SK-N-SH (cell line): ENCODE results near the gene HAGHL. TPM values are rescaled to one million over a fixed set of nuclear protein-coding genes. Genes with fewer than 3 reads are reported as not detected.
A peak's percentile ranks its signal among the peaks of the same experiment; 100 is the strongest.
"Not testable (repeated sequence)": the region's sequence is repeated elsewhere in the genome, so short reads cannot be mapped to it uniquely, and the experiment has no call there.

Source experiments
- CTCF ChIA-PET: fragments of 300-600, 350-600 bp; formaldehyde crosslinking; extraction: SDS; loops from one replicate; lab custom pipeline; 2021; lab: Yijun Ruan, JAX
- POLR2A ChIA-PET: fragments of 350-600 bp; sonication (Branson Sonifier 250); formaldehyde crosslinking; extraction: SDS; loops from one replicate; lab custom pipeline; 2020; ENCODE audit warnings: antibody characterized with exemption, inconsistent platforms; lab: Yijun Ruan, JAX
- DNase-seq: peaks from one replicate; pipeline ENCODE4 v3.0.0; 2012
- H2AFZ ChIP-seq: fragments of 200-600 bp; sonication (generic); 2 replicates; pipeline ENCODE4 v1.8.1; 2016; ENCODE audit warnings: antibody characterized with exemption, mild to moderate bottlenecking, low read depth
- H3F3A ChIP-seq: fragments of 200-600 bp; sonication (generic); replicated peaks from 2 replicates; pipeline ENCODE3; 2016; ENCODE audit warnings: antibody characterized with exemption, mild to moderate bottlenecking; ENCODE audit not compliant: insufficient read depth
- H3K27ac ChIP-seq, 2 experiments: fragments of 200-500 bp in 1 of 2; fragments of 200-600 bp in 1 of 2; sonication (Bioruptor generic) in 1 of 2; sonication (generic), shearing (Covaris generic) in 1 of 2; 2 replicates each; pipeline versions ENCODE4 v1.5.1 to v1.6.1; 2014 to 2016; ENCODE audit warnings: low read depth in 2 of 2, inconsistent platforms in 1 of 2, low read length in 1 of 2, mild to moderate bottlenecking in 1 of 2, mixed read lengths in 1 of 2
- H3K27me3 ChIP-seq: fragments of 200-600 bp; sonication (generic), shearing (Covaris generic); 2 replicates; pipeline ENCODE4 v1.6.1; 2016; ENCODE audit warnings: mixed run types; ENCODE audit not compliant: insufficient read depth
- H3K36me3 ChIP-seq, 2 experiments: fragments of 200-500 bp in 1 of 2; fragments of 200-600 bp in 1 of 2; sonication (Bioruptor generic) in 1 of 2; sonication (generic) in 1 of 2; replicated peaks in 1 of 2; 2 replicates each; pipeline versions ENCODE3 to v1.5.1; 2014 to 2016; ENCODE audit warnings: low read length in 1 of 2, mild to moderate bottlenecking in 1 of 2; ENCODE audit not compliant: insufficient read depth in 2 of 2, control insufficient read depth in 1 of 2
- H3K4me1 ChIP-seq, 2 experiments: fragments of 200-500 bp in 1 of 2; fragments of 200-600 bp in 1 of 2; sonication (Bioruptor generic) in 1 of 2; sonication (generic), shearing (Covaris generic) in 1 of 2; 2 replicates each; pipeline versions ENCODE4 v1.5.1 to v1.6.1; 2014 to 2016; ENCODE audit warnings: low read depth in 1 of 2, low read length in 1 of 2, mixed run types in 1 of 2; ENCODE audit not compliant: insufficient read depth in 2 of 2, control insufficient read depth in 1 of 2
- H3K4me2 ChIP-seq: fragments of 200-600 bp; sonication (generic), shearing (Covaris generic); 2 replicates; pipeline ENCODE4 v1.6.1; 2017; ENCODE audit warnings: mixed run types
- H3K4me3 ChIP-seq, 2 experiments: fragments of 200-500 bp in 1 of 2; fragments of 200-600 bp in 1 of 2; sonication (Bioruptor generic) in 1 of 2; sonication (generic), shearing (Covaris generic) in 1 of 2; 2 replicates each; pipeline versions ENCODE4 v1.5.1 to v1.8.1; 2014 to 2016; ENCODE audit warnings: low read depth in 2 of 2, inconsistent platforms in 1 of 2, low read length in 1 of 2, mild to moderate bottlenecking in 1 of 2, mixed read lengths in 1 of 2, moderate library complexity in 1 of 2
- H3K79me2 ChIP-seq: fragments of 200-600 bp; sonication (generic); 2 replicates; pipeline ENCODE4 v1.8.1; 2017; ENCODE audit warnings: mild to moderate bottlenecking; ENCODE audit not compliant: insufficient read depth
- H3K9ac ChIP-seq: fragments of 200-600 bp; sonication (generic); 2 replicates; pipeline ENCODE4 v1.6.1; 2017; ENCODE audit warnings: mixed run types
- H3K9me2 ChIP-seq: fragments of 200-600 bp; sonication (generic); 2 replicates; pipeline ENCODE4 v1.6.1; 2017; ENCODE audit warnings: mixed run types
- H3K9me3 ChIP-seq: fragments of 200-600 bp; sonication (generic); 2 replicates; pipeline ENCODE4 v1.6.1; 2017; ENCODE audit warnings: mixed run types, mild to moderate bottlenecking, moderate library complexity
- H4K20me1 ChIP-seq: fragments of 200-600 bp; sonication (generic); 2 replicates; pipeline ENCODE4 v1.6.1; 2017; ENCODE audit warnings: mild to moderate bottlenecking, mixed run types; ENCODE audit not compliant: insufficient read depth
- CHD2 ChIP-seq: fragments of 150-350 bp; IDR thresholded peaks from 2 replicates; pipeline ENCODE4 v1.6.1; 2018; ENCODE audit warnings: low read length; ENCODE audit not compliant: partially characterized antibody
- FOXJ3 ChIP-seq: sonication (generic); formaldehyde crosslinking; IDR thresholded peaks from 2 replicates; pipeline ENCODE4 v1.5.1; 2020; ENCODE audit warnings: mild to moderate bottlenecking, missing genetic modification reagents
- GABPA ChIP-seq: IDR thresholded peaks from 2 replicates; pipeline ENCODE4 v1.4.0; 2012; ENCODE audit warnings: low read depth, mild to moderate bottlenecking
- GATA2 ChIP-seq: sonication (generic); formaldehyde crosslinking; IDR thresholded peaks from 2 replicates; pipeline ENCODE4 v1.5.0; 2020; ENCODE audit warnings: mild to moderate bottlenecking, missing genetic modification reagents
- JUND ChIP-seq: IDR thresholded peaks from 2 replicates; pipeline ENCODE4 v1.4.0; 2012
- MEF2A ChIP-seq: IDR thresholded peaks from 2 replicates; pipeline ENCODE4 v1.4.0; 2012; ENCODE audit warnings: low read depth, borderline replicate concordance
- MXI1 ChIP-seq: IDR thresholded peaks from 2 replicates; pipeline ENCODE4 v1.6.1; 2012; ENCODE audit warnings: mild to moderate bottlenecking, low read depth, low read length, improper control_type of control experiment
- NFIC ChIP-seq: IDR thresholded peaks from 2 replicates; pipeline ENCODE4 v1.4.0; 2012; ENCODE audit warnings: borderline replicate concordance
- RFX5 ChIP-seq: IDR thresholded peaks from 2 replicates; pipeline ENCODE4 v1.6.1; 2012; ENCODE audit warnings: mild to moderate bottlenecking, improper control_type of control experiment, low read length
- SIN3A ChIP-seq: IDR thresholded peaks from 2 replicates; pipeline ENCODE4 v1.6.1; 2012; ENCODE audit warnings: low read depth, mild to moderate bottlenecking, low read length, moderate library complexity, borderline replicate concordance
- TCF12 ChIP-seq: IDR thresholded peaks from 2 replicates; pipeline ENCODE4 v1.4.0; 2012
- TEAD4 ChIP-seq: IDR thresholded peaks from 2 replicates; pipeline ENCODE4 v1.4.0; 2012; ENCODE audit warnings: mild to moderate bottlenecking, borderline replicate concordance; ENCODE audit not compliant: insufficient read depth
- WGBS: methylation state at CpG from one replicate; pipeline ENCODE4 v1.1.6; 2017; ENCODE audit warnings: low lambda C conversion rate; 5-methylcytosine and 5-hydroxymethylcytosine counted together
- polyA plus RNA-seq, 3 experiments: library from polyadenylated mRNA; depleted of rRNA; stranded (reverse); fragments of >200 nt; gene quantifications; 2 replicates each; pipeline ENCODE4 v1.2.3, GENCODE V29; 2012
- TF ChIP-seq, protein P1 (sequence below): fragments of 150-350 bp; IDR thresholded peaks from 2 replicates; pipeline ENCODE4 v1.6.1; 2017; ENCODE audit warnings: antibody characterized with exemption, low read length, low read depth, borderline replicate concordance
- TF ChIP-seq, protein P2 (sequence below): IDR thresholded peaks from 2 replicates; pipeline ENCODE4 v1.4.0; 2012; ENCODE audit warnings: low read depth, borderline replicate concordance
- TF ChIP-seq, protein P3 (sequence below): fragments of 150-350 bp; IDR thresholded peaks from 2 replicates; pipeline ENCODE4 v1.6.1; 2016; ENCODE audit warnings: mild to moderate bottlenecking, low read depth, low read length

The HAGHL gene
- polyA plus RNA-seq, 1 of the 3 experiments (the other 2 are of a cell fraction): 65.5 TPM

DNA sequence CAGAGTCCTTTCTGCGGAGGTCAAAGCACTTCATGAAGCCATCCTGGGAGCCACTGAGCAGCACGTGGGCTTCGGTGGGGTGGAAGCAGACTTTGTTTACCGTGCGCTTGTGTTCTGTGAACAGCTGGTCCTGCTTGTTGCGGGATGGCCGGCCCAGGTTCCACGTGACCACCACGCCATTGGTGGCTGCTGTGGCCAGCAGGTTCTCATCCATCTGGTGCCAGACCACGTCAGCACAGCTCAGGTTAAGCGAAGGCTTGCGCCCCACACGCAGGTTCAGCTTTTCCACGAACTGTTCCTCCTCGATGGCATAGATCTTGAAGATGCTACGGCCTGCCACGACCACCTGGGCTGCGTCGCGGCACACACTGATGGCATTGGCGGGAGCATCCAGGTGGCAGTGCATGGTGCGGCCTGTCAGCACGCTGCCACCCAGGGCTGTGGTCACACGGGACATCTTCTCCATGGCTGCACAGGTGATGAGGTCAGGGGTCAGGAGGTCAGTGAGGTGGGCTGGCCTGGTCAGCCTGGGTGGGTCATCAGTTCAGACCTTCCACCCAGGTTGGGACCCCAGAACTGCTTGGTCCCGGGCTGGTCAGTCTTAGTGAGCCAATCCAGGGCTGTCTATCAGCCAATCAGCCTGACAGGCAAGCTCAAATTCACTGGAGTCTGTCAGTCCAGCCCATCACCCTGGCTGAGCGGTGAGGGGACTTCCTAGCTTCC, 37.6 kb upstream of the HAGHL start:
- WGBS: 69% methylated on average over 9 of the region's 26 CpGs
- POLR2A ChIA-PET: interaction anchor here (1.5 to 1.7 kb wide), 2 partner anchors 8 to 10 kb away, joined by 10 to 12 read pairs; partner anchors contain the start of gene STUB1

DNA sequence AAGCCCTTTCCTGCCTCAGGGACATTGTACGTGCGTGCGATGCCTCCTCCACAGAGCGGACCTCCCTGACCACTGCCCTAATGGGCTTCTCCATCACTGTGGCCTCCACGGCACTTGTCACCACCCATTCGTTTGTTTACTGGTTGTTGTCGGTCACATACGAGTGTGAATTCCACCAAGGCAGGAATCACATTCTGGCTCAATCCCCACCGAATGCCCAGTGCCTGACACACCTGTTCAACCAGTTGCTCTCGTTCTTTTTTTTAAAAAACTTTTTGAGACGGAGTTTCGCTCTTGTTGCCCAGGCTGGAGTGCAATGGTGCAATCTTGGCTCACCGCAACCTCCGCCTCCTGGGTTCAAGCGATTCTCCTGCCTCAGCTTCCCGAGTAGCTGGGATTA, 35.7 kb upstream of the HAGHL start:
- H3K79me2 ChIP-seq, DNase-seq, H3K9me2 ChIP-seq, H3K9me3 ChIP-seq, H4K20me1 ChIP-seq, POLR2A ChIA-PET, H3K27me3 ChIP-seq, H3K9ac ChIP-seq, H3K4me2 ChIP-seq, H3K27ac ChIP-seq, CTCF ChIA-PET, H3K4me3 ChIP-seq, H2AFZ ChIP-seq: not testable (repeated sequence)
- H3K4me1 ChIP-seq: peaks cover 9 to 13% of the 10 kb centered on the region in 2 experiments; a peak in 2 of 4 replicates
- peaks cover 20% of the 10 kb centered on the region for H3F3A ChIP-seq
- peaks cover 0 to 13% of the 10 kb centered on the region in 2 experiments for H3K36me3 ChIP-seq
- WGBS: 83% methylated on average over 16 of the region's 16 CpGs

More for the DNA sequence above, 37.6 kb upstream of the HAGHL start:
- no peak for DNase-seq
- no peaks in the 10 kb centered on the region for H3K9me2 ChIP-seq
- no peaks in the 10 kb centered on the region for H4K20me1 ChIP-seq
- peak overlapping the region; percentile 93 to 98 for H3K4me3 ChIP-seq
- peaks cover 11% of the 10 kb centered on the region; the same call in 1 of the 2 replicates for H3K79me2 ChIP-seq
- peaks cover 9 to 30% of the 10 kb centered on the region in 2 experiments; a peak in 2 of 4 replicates for H3K4me1 ChIP-seq
- H3K9me3 ChIP-seq: no peaks in the 10 kb centered on the region
- H3K27ac ChIP-seq: peak overlapping the region; percentile 62 to 82; a peak in 2 of 4 replicates
- TF ChIP-seq RFX5 (no peak), FOXJ3 (CRISPR knock-in tag) (no peak), JUND (no peak), MXI1 (no peak), CHD2 (no peak), TCF12 (no peak)
- TF ChIP-seq, protein P1, sequence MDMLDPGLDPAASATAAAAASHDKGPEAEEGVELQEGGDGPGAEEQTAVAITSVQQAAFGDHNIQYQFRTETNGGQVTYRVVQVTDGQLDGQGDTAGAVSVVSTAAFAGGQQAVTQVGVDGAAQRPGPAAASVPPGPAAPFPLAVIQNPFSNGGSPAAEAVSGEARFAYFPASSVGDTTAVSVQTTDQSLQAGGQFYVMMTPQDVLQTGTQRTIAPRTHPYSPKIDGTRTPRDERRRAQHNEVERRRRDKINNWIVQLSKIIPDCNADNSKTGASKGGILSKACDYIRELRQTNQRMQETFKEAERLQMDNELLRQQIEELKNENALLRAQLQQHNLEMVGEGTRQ: no peak
- H3F3A ChIP-seq: peaks cover 20% of the 10 kb centered on the region
- H3K27me3 ChIP-seq: no peaks in the 10 kb centered on the region
- peak overlapping the region; percentile 82 for H3K9ac ChIP-seq
- H3K4me2 ChIP-seq: peak overlapping the region; percentile 100
- H2AFZ ChIP-seq: no peak overlapping the region
- CTCF ChIA-PET: interaction anchor here (0.6 to 5.9 kb wide), 14 partner anchors 8 to 529 kb away, joined by 3 to 38 read pairs (median 4); partner anchors contain the start of genes CCDC78, HAGHL, METRN and METTL26
- H3K36me3 ChIP-seq: peaks cover 0 to 16% of the 10 kb centered on the region in 2 experiments

DNA sequence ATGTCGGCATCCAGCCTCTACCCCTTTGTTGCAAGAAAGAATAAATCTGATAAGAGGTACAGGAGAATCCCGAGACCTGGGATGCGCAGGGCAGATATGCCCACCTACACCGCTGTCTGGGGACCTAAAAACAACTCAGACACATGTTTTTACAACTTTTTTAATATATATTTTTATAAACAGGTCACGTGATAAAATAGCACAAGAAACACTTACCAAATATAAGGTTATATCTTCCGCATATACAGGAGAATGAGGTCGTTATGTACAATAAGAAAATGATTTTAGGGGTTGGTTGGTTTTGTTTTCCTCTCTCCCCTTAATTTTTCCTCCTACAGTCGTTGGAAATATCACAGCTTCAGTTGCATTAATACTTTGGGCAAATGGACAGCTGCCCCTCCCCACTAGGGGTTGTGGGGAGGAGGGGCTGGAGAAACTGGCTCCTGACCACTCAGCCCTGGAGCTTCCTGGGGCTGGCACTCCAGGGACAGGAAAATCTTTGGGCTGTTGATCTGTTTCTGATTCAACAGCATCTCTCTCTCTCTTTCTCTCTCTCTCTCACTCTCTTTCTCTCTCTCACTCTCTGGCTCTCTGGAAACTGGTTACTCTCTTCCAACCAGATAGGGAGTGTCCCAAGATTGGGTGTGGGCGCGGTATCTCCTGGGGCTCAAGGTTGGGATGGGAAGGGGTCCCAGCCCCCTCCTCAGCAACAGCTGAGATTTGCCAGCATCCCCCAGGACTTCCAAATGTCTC, 34.4 kb upstream of the HAGHL start:
- CTCF ChIA-PET: interaction anchor here (0.7 to 0.9 kb wide), 3 partner anchors 11 to 25 kb away, joined by 3 read pairs; no protein-coding TSS in a partner anchor
- no peaks in the 10 kb centered on the region for H3K9me3 ChIP-seq
- no peak overlapping the region for H2AFZ ChIP-seq
- no peaks in the 10 kb centered on the region for H3K27me3 ChIP-seq
- H3K79me2 ChIP-seq: peaks cover 8% of the 10 kb centered on the region; the same call in 1 of the 2 replicates
- H3K9me2 ChIP-seq: no peaks in the 10 kb centered on the region
- peaks cover 20% of the 10 kb centered on the region for H3F3A ChIP-seq
- H3K36me3 ChIP-seq: peaks cover 0 to 2% of the 10 kb centered on the region in 2 experiments
- H3K27ac ChIP-seq: no peak overlapping the region
- no peaks in the 10 kb centered on the region for H4K20me1 ChIP-seq
- H3K4me2 ChIP-seq: no peak overlapping the region
- POLR2A ChIA-PET: no interaction called here
- H3K9ac ChIP-seq: no peak overlapping the region
- 79% methylated on average over 10 of the region's 10 CpGs for WGBS
- peaks cover 9 to 13% of the 10 kb centered on the region in 2 experiments; a peak in 2 of 4 replicates for H3K4me1 ChIP-seq
- no peak for DNase-seq
- H3K4me3 ChIP-seq: no peak overlapping the region
- TF ChIP-seq TEAD4 (no peak), GATA2 (no peak), FOXJ3 (CRISPR knock-in tag) (no peak), JUND (no peak), GABPA (no peak), NFIC (no peak), MEF2A (no peak), SIN3A (no peak)
- TF ChIP-seq, protein P2, sequence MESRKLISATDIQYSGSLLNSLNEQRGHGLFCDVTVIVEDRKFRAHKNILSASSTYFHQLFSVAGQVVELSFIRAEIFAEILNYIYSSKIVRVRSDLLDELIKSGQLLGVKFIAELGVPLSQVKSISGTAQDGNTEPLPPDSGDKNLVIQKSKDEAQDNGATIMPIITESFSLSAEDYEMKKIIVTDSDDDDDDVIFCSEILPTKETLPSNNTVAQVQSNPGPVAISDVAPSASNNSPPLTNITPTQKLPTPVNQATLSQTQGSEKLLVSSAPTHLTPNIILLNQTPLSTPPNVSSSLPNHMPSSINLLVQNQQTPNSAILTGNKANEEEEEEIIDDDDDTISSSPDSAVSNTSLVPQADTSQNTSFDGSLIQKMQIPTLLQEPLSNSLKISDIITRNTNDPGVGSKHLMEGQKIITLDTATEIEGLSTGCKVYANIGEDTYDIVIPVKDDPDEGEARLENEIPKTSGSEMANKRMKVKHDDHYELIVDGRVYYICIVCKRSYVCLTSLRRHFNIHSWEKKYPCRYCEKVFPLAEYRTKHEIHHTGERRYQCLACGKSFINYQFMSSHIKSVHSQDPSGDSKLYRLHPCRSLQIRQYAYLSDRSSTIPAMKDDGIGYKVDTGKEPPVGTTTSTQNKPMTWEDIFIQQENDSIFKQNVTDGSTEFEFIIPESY: no peak
- TF ChIP-seq, protein P3, sequence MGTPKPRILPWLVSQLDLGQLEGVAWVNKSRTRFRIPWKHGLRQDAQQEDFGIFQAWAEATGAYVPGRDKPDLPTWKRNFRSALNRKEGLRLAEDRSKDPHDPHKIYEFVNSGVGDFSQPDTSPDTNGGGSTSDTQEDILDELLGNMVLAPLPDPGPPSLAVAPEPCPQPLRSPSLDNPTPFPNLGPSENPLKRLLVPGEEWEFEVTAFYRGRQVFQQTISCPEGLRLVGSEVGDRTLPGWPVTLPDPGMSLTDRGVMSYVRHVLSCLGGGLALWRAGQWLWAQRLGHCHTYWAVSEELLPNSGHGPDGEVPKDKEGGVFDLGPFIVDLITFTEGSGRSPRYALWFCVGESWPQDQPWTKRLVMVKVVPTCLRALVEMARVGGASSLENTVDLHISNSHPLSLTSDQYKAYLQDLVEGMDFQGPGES: no peak
